C4-2B (cell line): Measurements from ENCODE around the gene GEMIN4.

Source experiments
- H3K27ac ChIP-seq: fragments of 450-650 bp; 2 replicates; pipeline ENCODE4 v1.5.1; 2017
- ZFX ChIP-seq: fragments of 450-650 bp; IDR thresholded peaks from 2 replicates; pipeline ENCODE4 v1.6.1; 2017
- TF ChIP-seq, protein P1 (sequence below): fragments of 450-650 bp; conservative IDR thresholded peaks from 2 replicates; pipeline ENCODE4 v1.5.1; 2017; ENCODE audit warnings: mild to moderate bottlenecking

The GEMIN4 gene

GRCh38 chr17:752002-752619 lies at the start of gene GEMIN4:
GEMIN4 (minus strand) TSS chr17:752264; CDS start chr17:752142, 122 bp downstream.
- H3K27ac ChIP-seq: peak within 1 kb of the TSS; percentile 98

GRCh38 chr17:801660-802059 lies 49.6 kb upstream of the GEMIN4 start:
- H3K27ac ChIP-seq: no peak overlapping the region
- no peak for TF ChIP-seq ZFX
- TF ChIP-seq, protein P1, sequence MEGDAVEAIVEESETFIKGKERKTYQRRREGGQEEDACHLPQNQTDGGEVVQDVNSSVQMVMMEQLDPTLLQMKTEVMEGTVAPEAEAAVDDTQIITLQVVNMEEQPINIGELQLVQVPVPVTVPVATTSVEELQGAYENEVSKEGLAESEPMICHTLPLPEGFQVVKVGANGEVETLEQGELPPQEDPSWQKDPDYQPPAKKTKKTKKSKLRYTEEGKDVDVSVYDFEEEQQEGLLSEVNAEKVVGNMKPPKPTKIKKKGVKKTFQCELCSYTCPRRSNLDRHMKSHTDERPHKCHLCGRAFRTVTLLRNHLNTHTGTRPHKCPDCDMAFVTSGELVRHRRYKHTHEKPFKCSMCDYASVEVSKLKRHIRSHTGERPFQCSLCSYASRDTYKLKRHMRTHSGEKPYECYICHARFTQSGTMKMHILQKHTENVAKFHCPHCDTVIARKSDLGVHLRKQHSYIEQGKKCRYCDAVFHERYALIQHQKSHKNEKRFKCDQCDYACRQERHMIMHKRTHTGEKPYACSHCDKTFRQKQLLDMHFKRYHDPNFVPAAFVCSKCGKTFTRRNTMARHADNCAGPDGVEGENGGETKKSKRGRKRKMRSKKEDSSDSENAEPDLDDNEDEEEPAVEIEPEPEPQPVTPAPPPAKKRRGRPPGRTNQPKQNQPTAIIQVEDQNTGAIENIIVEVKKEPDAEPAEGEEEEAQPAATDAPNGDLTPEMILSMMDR: no peak

More at GRCh38 chr17:752002-752619, at the start of gene GEMIN4:
- TF ChIP-seq, protein P1: peak; percentile 95
- peak; percentile 83 for TF ChIP-seq ZFX

DNA sequence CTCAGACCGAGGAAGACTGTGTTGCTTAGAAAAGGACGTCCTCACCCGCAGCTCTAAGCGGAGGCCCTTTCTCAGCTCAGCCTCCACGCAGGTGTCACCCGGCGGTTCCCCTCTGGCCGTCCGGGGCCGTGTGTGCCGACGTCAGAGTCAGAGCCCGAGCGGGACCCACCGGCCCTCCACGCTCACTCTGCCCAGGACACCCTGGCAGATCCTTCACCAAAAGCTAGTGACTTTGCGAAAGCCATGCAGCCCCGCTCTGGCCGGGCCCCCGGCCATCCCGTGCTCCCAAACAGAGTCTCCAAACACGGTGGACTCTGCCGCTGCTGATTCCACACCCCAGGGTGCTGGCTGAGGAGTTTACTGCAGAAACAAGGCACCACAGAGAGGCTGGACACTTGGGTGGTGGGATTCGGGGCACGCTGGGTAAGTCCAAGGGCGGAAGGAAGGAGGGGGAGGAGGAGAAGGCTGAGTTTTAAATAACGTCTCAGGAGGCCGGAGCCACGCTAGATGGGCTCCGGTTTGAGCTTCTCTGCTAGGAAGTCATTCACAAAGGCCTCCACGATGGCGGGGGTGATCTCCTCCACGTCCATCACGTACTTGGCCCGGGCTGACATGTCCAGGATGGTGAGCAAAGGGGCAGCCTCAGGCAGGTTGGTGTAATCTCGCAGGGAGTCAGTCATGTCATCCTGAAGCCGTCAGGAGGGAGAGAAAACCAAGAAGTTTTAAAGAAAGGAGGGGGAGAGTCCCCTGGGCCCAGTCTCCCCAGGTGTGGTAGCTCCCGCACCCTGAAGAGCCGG lies 48.6 kb upstream of the GEMIN4 start:
- H3K27ac ChIP-seq: no peak overlapping the region

DNA sequence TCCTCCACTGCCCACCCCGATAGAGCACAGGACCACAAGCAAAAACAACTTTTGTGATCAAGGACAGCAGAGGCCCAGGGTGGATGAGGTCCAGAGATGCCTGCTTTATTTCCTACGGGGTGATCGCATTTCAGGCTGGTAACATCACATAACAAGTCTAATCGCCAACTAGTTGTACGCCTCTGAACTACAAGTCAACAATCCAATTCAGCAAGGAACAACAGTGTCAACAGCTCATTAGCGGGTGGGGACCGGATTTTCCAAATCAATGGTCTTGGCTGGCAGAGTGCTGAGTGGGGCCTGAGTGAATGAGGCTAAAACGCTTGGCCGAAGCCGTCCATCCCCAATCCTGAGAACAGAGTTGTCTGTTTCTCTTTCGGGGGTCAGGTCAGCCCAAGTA lies 47.2 kb upstream of the GEMIN4 start:
- TF ChIP-seq, protein P1: no peak
- H3K27ac ChIP-seq: no peak overlapping the region

More for the DNA sequence above, 48.6 kb upstream of the GEMIN4 start:
- TF ChIP-seq, protein P1: no peak
- TF ChIP-seq ZFX: no peak

- H3K27ac ChIP-seq: no peak overlapping the region
- TF ChIP-seq, protein P1: no peak
- no peak for TF ChIP-seq ZFX
These were observed 46.2 kb upstream of the GEMIN4 start for GRCh38 chr17:798246-798645.

- no peak overlapping the region for H3K27ac ChIP-seq
- TF ChIP-seq, protein P1: no peak
- TF ChIP-seq ZFX: no peak
These were observed 45.3 kb upstream of the GEMIN4 start for GRCh38 chr17:797236-797840.

DNA sequence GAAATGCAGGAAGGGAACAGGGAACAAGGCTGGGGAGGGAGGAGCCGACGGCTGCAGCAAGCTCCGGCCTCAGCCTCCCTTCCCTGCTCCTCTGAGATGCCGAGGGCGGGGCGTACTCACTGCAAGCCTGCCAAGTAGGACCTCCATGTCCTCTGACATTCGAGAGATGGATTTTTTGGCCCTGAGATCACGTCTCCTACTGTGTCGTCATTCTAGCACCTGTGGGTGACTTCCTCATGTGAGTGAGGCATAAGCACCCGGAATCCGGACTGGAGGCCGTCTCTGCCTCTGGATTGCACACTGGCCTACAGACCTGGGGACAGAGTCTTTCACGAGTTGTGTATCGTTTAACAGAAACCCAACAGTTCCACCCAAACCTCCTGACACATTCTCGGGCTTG lies 44.5 kb upstream of the GEMIN4 start:
- TF ChIP-seq, protein P1: no peak
- TF ChIP-seq ZFX: no peak
- H3K27ac ChIP-seq: no peak overlapping the region
